Psoas muscle (tissue), 8 donors: ENCODE data around the gene FAHD1. TPM values are rescaled to one million over a fixed set of nuclear protein-coding genes. Genes with fewer than 3 reads are reported as not detected.

Experiments used
- ATAC-seq, 4 donors: fragments of 200-7000 bp; cut with Tn5 transposase; one replicate each; pipeline ENCODE4 v1.9.1; 2020; ENCODE audit warnings: moderate library complexity in 3 of 4, mild to moderate bottlenecking in 2 of 4
- DNase-seq, 2 donors: peaks; one replicate each; pipeline ENCODE4 v3.0.0-alpha.2; 2020
- H3K27ac ChIP-seq: fragments of 200-600 bp; one replicate; pipeline ENCODE4 v1.8.0; 2022
- H3K27me3 ChIP-seq, 3 donors: fragments of 200-600 bp in 1 of 3; one replicate each; pipeline versions ENCODE4 v1.6.1 to v1.8.0; 2013 to 2022; ENCODE audit warnings: low read length in 2 of 3, mild to moderate bottlenecking in 2 of 3, moderate library complexity in 1 of 3; ENCODE audit not compliant: insufficient read depth in 3 of 3
- H3K36me3 ChIP-seq, 2 donors: fragments of 200-600 bp in 1 of 2; one replicate each; pipeline versions ENCODE4 v1.6.1 to v1.8.0; 2013 to 2022; ENCODE audit warnings: low read depth in 1 of 2, mild to moderate bottlenecking in 1 of 2, moderate library complexity in 1 of 2; ENCODE audit not compliant: insufficient read depth in 1 of 2
- H3K4me1 ChIP-seq: fragments of 200-600 bp; one replicate; pipeline ENCODE4 v1.8.0; 2022
- H3K4me3 ChIP-seq: fragments of 200-600 bp; one replicate; pipeline ENCODE4 v1.8.0; 2022; ENCODE audit warnings: mild to moderate bottlenecking
- H3K9me3 ChIP-seq: fragments of 200-600 bp; one replicate; pipeline ENCODE4 v1.8.0; 2022
- WGBS, 3 donors: extraction: QIAGEN DNeasy Blood & Tissue Kit; methylation state at CpG; one replicate each; pipeline versions ENCODE4 v1.1.6 to v1.1.7; 2013; 5-methylcytosine and 5-hydroxymethylcytosine counted together
- intact Hi-C, 2 donors: fragments of 100-400 bp; cut with DNase I; formaldehyde crosslinking; loops; one replicate each; pipeline versions ENCODE4 v1.11.0 to v1.14.2; 2022
- polyA plus RNA-seq, 3 donors: library from polyadenylated mRNA; stranded (reverse); fragments of 200-250 nt; gene quantifications; one replicate each; pipeline ENCODE4 v1.2.3, GENCODE V29; 2013
- total RNA-seq, 4 donors: library from RNA; stranded (reverse); fragmentation: NEBNext Ultra II Directional in 2 of 4; extraction: Animal tissue kit (Norgen Biotek cat#: 25700) in 2 of 4; gene quantifications; one replicate each; pipeline versions ENCODE4 v1.2.1 to v1.2.4, GENCODE V29; 2021 to 2023
- TF ChIP-seq, protein P1 (sequence below): fragments of 200-600 bp; IDR thresholded peaks from one replicate; pipeline ENCODE4 v1.8.0; 2022; ENCODE audit warnings: antibody characterized with exemption
- donor health status: healthy with polysubstance abuse.
- donor health status: DM: no; HTN: no; CAD: no; lungs with moderate emphysema.
- donor health status: Bipolar disorder and iron deficiency.
- donor health status: healthy.
- donor health status: DM: yes; HTN: yes; CAD: no.
- donor health status: DM: no; HTN: no; CAD: no.
- donor health status: DM: no; HTN: no; CAD: no.
- donor health status: DM: yes; HTN: yes; CAD: no.

The FAHD1 gene
- total and polyA plus RNA-seq, 7 donors: 23.2 to 63.8 (median 27.0) TPM

DNA sequence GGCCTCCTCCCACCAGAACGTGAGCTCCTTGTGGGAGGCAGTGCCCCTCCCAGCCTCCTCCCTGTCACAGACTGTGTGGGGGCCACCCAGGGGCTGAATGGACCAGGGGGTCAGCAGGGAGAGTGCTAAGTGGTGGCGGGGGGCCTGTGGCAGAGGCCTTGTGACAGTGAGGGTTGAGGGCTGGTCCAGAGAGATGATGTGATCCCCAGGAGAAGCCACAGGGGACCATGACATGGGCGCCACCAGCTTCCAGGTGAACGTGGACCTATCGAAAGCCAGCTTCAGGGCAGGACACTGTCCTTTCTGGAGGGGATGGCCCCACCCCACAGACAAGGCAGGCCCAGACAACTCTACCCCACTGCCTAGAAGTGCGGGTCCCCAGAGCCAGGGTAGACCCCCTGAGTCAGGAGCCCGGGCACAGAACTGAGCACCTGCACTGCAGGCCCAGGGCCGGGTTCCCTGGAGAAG is 47.7 kb upstream of the FAHD1 start:
- peak; percentile 15 to 52 for DNase-seq
- Histone ChIP-seq H3K4me1 (peaks cover 37% of the 10 kb centered on the region), H3K27me3 (no peaks in the 10 kb centered on the region), H3K27ac (peak overlapping the region; percentile 16), H3K4me3 (no peak overlapping the region), H3K9me3 (no peaks in the 10 kb centered on the region), H3K36me3 (peaks cover 0 to 63% of the 10 kb centered on the region in 2 donors)
- 75 to 79% (median 77%) methylated on average over 8 of the region's 8 CpGs for WGBS, 3 donors
- TF ChIP-seq, protein P1, sequence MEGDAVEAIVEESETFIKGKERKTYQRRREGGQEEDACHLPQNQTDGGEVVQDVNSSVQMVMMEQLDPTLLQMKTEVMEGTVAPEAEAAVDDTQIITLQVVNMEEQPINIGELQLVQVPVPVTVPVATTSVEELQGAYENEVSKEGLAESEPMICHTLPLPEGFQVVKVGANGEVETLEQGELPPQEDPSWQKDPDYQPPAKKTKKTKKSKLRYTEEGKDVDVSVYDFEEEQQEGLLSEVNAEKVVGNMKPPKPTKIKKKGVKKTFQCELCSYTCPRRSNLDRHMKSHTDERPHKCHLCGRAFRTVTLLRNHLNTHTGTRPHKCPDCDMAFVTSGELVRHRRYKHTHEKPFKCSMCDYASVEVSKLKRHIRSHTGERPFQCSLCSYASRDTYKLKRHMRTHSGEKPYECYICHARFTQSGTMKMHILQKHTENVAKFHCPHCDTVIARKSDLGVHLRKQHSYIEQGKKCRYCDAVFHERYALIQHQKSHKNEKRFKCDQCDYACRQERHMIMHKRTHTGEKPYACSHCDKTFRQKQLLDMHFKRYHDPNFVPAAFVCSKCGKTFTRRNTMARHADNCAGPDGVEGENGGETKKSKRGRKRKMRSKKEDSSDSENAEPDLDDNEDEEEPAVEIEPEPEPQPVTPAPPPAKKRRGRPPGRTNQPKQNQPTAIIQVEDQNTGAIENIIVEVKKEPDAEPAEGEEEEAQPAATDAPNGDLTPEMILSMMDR: no peak
- intact Hi-C loops: loop anchor here in 1 of 2 donors (10.0 kb wide), 1 partner anchor 166 kb away; the partner anchor contains the start of gene MSRB1
- ATAC-seq: no peak

DNA sequence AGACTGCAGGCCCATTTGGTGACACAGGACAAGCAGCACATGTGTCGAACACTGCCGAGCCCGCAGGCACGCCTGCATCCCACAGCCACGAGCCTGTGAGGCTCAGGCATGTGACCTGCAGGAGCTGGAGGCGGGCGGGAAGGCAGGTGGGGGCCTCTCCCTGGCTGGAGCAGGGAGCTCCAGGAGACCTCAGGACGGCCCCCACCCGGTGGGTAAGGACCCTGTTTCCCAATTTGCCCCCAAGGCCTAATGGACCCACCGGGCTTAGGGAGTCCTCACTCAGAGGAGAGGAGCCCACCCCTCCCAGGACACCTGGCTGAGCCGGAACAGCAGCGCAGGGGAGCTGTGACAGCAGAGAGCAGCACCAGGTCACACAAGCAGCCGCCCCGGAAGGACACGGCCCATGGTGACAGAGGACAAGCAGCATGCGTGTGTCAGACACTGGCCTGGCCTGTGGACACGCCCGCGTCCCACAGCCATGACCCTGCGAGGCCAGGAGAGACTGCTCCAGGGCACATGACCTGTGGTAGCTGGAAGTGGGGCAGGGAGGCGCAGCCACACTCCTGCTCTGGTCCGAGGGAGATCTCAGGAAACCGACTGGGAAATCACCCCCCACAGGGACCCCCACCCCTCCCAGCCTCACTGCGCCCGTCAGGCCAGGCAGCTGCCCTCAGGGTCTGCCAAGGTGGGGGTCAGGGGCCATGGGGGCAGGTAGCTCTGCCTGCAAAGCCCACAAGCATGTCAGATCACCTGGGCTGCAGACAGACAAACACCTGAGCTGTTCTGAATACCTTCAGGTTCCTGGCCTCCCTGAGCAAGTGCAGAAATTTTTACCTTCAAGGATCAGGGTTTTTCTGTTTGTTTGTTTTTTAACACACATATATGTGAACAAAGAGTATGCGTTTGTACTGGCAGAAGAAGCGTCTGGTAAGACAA is 47.0 kb upstream of the FAHD1 start:
- no peaks in the 10 kb centered on the region for H3K9me3 ChIP-seq
- DNase-seq (peak; percentile 42 to 63), ATAC-seq (no peak)
- intact Hi-C loops: loop anchor here in 1 of 2 donors (10.0 kb wide), 1 partner anchor 165 kb away; the partner anchor contains the start of gene MSRB1
- no peak overlapping the region for H3K4me3 ChIP-seq
- H3K36me3 ChIP-seq: peaks cover 0 to 60% of the 10 kb centered on the region in 2 donors
- TF ChIP-seq, protein P1: no peak
- H3K27ac ChIP-seq: peak overlapping the region; percentile 92
- 68 to 82% (median 70%) methylated on average over 26 to 27 of the region's 27 CpGs for WGBS, 3 donors
- no peaks in the 10 kb centered on the region for H3K27me3 ChIP-seq
- peaks cover 30% of the 10 kb centered on the region for H3K4me1 ChIP-seq

DNA sequence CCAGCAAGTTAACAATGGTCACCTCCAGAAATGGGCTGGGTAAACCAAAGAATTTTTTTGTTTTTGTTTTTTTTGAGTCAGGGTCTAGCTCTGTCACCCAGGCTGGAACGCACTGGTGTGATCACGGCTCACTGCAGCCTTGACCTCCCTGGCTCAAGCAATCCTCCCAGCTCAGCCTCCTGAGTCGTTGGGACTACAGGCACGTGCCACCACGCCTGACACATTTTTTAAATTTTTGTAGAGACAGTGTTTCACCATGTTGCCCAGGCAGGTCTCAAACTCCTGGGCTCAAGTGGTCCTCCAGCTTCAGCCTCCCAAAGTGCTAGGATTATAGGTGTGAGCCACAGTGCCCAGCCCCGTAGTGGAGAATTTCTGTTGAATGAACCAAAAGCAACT is 46.3 kb upstream of the FAHD1 start:
- no peak for ATAC-seq
- peak in 1 of 2 donors; percentile 13 for DNase-seq
- TF ChIP-seq, protein P1: no peak

DNA sequence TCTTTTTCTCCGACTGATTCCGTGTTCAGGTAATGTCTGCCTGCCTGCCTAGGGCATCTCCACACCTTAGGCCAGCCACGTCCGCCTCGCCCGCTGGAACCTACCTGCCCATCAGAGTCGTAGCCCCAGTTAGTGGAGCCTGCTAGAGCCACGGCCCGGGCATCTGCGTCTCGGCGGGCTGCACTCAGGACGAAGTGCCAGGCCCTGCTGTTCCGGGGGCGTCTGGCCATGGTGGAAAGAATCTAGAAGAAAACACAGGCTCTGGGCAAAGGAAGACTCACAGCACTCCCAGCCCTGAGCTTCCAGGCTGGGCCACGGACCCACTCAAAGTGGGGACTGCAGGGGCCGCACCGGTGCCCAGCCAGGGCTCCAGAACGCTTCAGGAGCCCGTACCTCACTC is 45.8 kb upstream of the FAHD1 start:
- H3K36me3 ChIP-seq: peaks cover 0 to 54% of the 10 kb centered on the region in 2 donors
- peak overlapping the region; percentile 92 for H3K27ac ChIP-seq
- no peaks in the 10 kb centered on the region for H3K9me3 ChIP-seq
- 57 to 63% (median 62%) methylated on average over 20 of the region's 20 CpGs for WGBS, 3 donors
- intact Hi-C loops: no loop called here
- ATAC-seq (no peak), DNase-seq (peak; percentile 18 to 66)
- H3K4me1 ChIP-seq: peaks cover 34% of the 10 kb centered on the region
- TF ChIP-seq, protein P1: no peak
- no peaks in the 10 kb centered on the region for H3K27me3 ChIP-seq
- peak overlapping the region; percentile 86 for H3K4me3 ChIP-seq

More for the DNA sequence above, 46.3 kb upstream of the FAHD1 start:
- H3K4me1 ChIP-seq: peaks cover 34% of the 10 kb centered on the region
- H3K27ac ChIP-seq: peak overlapping the region; percentile 92
- no peaks in the 10 kb centered on the region for H3K27me3 ChIP-seq
- H3K36me3 ChIP-seq: peaks cover 0 to 54% of the 10 kb centered on the region in 2 donors
- H3K9me3 ChIP-seq: no peaks in the 10 kb centered on the region
- WGBS, 3 donors: 57 to 79% (median 66%) methylated on average over 6 of the region's 6 CpGs
- intact Hi-C loops: no loop called here
- peak overlapping the region; percentile 86 for H3K4me3 ChIP-seq
